Measurements from ENCODE around the gene MBIP.

Gene MBIP

DNA sequence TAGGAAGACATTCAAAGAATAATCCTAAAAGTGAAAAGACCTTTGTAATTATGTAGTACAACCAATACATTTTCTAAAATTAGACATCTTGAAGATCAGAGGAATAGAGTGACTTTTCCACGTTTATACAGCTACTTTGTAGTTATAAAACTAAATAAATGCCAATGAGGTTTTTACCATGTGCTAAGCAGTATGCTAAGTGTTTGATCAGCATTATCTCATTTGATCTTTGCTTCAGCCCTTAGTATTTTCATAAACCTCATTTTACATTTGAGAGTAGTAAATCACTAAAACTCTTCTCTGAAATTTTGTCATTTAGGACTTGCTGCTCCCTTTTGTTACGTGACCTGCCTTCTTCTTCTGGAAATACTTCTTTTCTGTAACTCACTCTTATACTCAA, 13.6 kb downstream of the MBIP start:
- DNase-seq = no peak

DNA sequence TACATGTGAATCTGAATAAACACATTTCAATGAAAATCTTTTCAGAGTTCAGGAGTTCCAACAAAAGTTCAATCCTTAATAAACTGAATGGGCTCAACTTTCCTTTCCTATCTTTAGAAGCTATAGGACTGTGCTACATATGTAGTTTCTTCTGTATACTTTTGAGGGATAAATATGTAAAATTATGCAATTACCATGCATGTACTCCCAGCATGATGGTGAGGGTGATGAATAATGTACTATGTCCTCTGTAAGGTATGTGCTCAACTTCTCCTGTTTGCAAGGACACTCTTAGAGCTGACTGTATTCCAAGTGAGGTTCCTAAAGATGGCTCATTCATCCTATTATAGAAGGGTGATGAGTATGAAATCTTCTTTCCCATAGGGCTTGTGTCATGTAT, 15.5 kb downstream of the MBIP start:
- no peak for DNase-seq

- DNase-seq = no peak
Measured at GRCh38 chr14:36303960-36304359, 16.5 kb downstream of the MBIP start.

DNA sequence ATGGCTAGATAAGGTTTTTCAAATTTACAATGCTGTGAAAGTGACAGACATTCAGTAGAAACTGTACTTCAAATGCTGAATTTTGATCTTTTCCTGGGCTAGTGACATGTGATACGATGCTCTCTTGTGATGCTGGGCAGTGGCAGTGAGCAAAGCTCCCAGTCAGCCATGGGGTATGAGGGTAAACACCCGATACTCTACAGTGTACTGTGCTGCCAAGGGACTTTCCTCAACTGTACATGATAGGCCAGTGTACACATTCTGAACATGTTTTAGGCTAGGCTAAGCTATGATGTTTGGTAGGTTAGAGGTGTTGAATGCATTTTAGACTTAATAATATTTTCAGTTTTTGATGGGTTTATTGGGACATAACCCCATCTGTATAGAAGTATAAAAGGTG, 17.6 kb downstream of the MBIP start:
- no peak for DNase-seq

GRCh38 chr14:36301159-36301558, 19.3 kb downstream of the MBIP start:
- DNase-seq = no peak

DNA sequence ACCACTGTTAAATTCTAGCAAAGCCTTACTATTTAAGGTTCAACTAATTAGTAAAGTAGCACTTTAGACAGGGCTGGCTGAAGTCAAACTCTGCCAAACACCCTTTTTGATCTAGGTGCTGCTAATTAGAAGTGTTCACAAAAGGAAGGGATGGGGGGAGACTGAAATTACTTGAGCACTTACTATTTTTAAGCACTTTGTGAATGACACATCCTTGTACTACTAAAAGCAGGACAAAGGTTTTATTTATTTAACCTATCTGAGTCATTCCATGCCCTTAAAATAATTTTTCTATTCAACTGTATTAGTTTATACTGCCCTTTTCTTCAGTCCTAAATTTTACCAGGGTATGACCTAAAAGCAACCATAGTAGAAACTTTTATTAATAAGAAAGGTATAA, 20.1 kb downstream of the MBIP start:
- no peak for DNase-seq

GRCh38 chr14:36295642-36296627, 24.5 kb downstream of the MBIP start:
- DNase-seq = no peak

DNA sequence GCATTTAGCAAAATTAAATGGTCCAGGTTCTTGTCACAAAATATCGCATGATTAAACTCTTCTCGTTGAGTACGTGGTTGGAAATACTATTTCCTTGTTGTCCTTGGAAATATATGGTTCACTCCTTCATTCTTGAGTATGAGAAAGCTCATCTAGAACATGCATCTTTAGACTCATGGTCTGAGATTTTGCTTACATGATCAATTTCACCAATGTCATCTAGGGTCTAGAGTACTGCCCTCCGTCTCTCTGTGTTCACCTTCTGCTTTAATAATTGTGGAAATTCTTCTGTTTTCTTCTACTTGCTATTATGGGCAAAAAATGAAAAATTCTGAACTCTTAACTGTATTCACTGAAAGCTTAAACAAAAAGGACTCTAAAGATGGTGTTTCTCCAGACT, 25.9 kb downstream of the MBIP start:
- DNase-seq = no peak

- DNase-seq = no peak
Measured at GRCh38 chr14:36293824-36294223, 26.6 kb downstream of the MBIP start.

GRCh38 chr14:36289954-36290353, 30.5 kb downstream of the MBIP start:
- DNase-seq = no peak

- no peak for DNase-seq
Measured at GRCh38 chr14:36288496-36288895, 31.9 kb downstream of the MBIP start.

DNA sequence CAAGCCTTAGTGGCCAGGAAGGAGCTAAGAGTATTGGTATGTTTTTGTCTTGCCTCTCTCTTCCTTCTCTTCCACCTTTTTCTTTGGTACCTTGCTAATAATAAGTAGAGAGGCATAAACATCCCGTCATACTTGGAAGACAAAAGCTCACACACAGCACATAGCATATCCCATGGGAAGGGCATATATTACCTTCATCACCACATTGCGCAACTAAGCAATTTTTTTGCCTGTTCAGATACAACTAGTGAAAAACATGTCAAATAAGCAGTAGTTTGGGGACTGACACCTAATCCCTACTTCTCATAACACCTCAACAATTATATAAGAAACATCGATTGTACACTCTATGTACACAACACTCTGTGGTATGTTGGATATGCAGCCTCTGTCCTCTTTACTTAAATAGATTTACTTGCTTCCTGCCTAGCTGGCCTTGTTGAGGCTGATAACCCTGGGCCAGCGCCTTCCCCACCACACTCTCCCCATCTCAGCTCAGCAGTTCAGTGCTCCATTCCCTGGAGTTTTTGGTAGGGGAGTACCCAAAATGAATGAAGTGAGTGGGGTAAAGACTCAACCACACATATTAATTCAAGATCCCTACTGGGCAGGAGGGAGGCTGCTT, 35.4 kb downstream of the MBIP start:
- no peak for DNase-seq

GRCh38 chr14:36281309-36281708, 39.1 kb downstream of the MBIP start:
- no peak for DNase-seq

- no peak for DNase-seq
Measured at GRCh38 chr14:36279306-36280190, 40.9 kb downstream of the MBIP start.

DNA sequence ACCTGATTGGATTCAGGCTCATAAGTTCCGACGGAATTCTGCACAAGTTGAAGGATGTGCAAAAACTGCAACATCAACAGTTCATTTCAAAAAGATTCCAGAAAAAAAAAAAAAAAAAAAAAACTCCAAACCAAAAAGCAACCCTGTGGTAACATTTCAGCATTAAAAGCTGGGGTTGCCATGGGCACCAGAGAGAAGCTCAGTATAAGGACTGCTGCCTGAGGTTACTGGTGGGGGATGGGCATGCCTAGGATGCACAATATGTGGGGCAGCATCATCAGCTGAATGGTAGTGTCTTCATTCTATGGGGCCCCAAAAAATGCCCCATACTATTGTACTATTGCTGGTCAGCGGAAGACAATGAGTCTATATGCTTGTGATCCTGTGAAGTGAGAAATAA, 44.7 kb downstream of the MBIP start:
- no peak for DNase-seq

- no peak for DNase-seq
Measured at GRCh38 chr14:36271939-36272907, 48.2 kb downstream of the MBIP start.

- no peak for DNase-seq
Measured at GRCh38 chr14:36271222-36271621, 49.2 kb downstream of the MBIP start.

GRCh38 chr14:36270191-36270590, 50.2 kb downstream of the MBIP start:
- DNase-seq = no peak

- peak; percentile 81 for DNase-seq
Measured at GRCh38 chr14:36268121-36268520, 52.3 kb downstream of the MBIP start.

GRCh38 chr14:36264595-36264994, 55.8 kb downstream of the MBIP start:
- DNase-seq = no peak

DNA sequence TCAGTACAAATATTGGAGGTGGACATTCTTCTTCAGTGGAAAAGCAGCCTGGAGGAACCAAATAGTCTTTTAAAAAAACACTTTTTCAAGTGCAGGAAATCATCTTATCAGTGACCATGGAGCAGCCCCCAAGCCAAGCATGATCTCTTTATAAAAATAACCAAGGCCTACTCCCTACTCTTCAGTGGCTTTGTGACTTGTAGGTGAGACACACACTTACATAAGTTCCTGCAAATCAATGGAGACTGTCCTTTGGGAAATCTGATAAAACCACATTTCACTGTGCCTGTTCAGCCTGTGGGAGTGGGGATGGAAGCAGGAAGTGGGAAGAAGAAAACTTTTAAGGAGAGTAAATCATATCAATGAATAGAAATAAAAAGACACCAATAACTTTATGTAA, 56.3 kb downstream of the MBIP start:
- no peak for DNase-seq

Measured in NCI-H1092 (cell line).